ENCODE measurements around the gene TACC3. TPM values are rescaled to one million over a fixed set of nuclear protein-coding genes. Genes with fewer than 3 reads are reported as not detected.

Gene TACC3
- total RNA-seq, 1 experiment from 2014 or later: 156 TPM

DNA sequence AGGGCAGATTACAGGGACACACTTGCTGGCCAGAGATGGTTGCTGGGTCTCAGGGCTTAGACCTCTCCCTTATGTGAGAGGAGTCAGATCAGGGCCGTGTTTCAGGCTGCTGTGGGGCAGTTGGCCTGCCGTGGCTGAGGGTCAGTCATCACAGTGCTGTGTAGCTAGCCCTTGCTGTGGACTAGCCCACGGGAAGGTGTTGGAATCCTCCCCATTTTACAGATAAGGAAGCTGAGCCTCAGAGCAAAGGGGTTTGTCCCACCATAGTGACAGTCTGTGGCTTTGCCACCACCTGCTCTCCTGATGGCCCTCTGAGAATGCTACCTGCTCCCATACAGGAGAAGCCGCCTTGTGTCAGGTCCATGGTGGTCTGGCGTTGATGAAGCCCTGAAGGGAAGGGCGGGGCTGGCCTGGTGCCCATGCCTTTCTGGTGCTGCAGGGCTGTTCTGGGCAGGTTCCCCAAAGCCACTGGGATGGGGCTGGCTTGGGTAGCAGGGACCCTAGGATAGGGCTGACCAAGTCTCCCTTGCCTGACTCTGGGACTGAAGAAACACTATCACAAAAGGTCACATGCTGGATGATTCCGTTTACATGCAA, 34.8 kb upstream of the TACC3 start:
- Histone ChIP-seq H4K8ac (replicated peaks; ENCODE audit: insufficient read length, low read depth, low read length) (no peak overlapping the region), H2BK20ac (ENCODE audit: low read depth, low read length, poor library complexity, severe bottlenecking) (no peak overlapping the region), H3K79me2 (ENCODE audit: insufficient read depth, low read length) (no peaks in the 10 kb centered on the region), H4K20me1 (ENCODE audit: control insufficient read depth, insufficient read depth, insufficient read length) (no peaks in the 10 kb centered on the region), H3T11ph (ENCODE audit: low read length) (no peak overlapping the region), H3K23ac (ENCODE audit: insufficient read length, low read depth, low read length) (no peak overlapping the region), H3K23me2 (ENCODE audit: insufficient read length, low read depth, low read length, poor library complexity, severe bottlenecking) (peaks cover 2% of the 10 kb centered on the region), H3K27me3 (ENCODE audit: insufficient read depth, low read length) (peaks cover 7% of the 10 kb centered on the region; the same call in 1 of the 2 replicates), H2AK5ac (ENCODE audit: insufficient read length, low read length) (no peak overlapping the region), H3K9ac (ENCODE audit: extremely low read depth, insufficient read length, low read length) (no peak overlapping the region), H4K5ac (ENCODE audit: insufficient read length, low read depth, low read length) (no peak overlapping the region), H3K14ac (ENCODE audit: insufficient read depth, low read length) (no peak overlapping the region), H3K4me2 (ENCODE audit: insufficient read depth, insufficient read length, low read length) (no peak overlapping the region), H3K9me3 (ENCODE audit: control insufficient read depth, low read depth, low read length) (no peaks in the 10 kb centered on the region), H3K4ac (ENCODE audit: low read depth, low read length) (no peak overlapping the region), H4K91ac (ENCODE audit: insufficient read length, low read depth, low read length) (no peak overlapping the region), H3K56ac (ENCODE audit: insufficient read length, low read depth, low read length) (no peak overlapping the region), H3K79me1 (ENCODE audit: insufficient read depth, low read depth, low read length, poor library complexity, severe bottlenecking) (no peaks in the 10 kb centered on the region), H3K4me1 (ENCODE audit: insufficient read depth, low read length) (no peaks in the 10 kb centered on the region), H2BK12ac (ENCODE audit: insufficient read length, low read depth, low read length) (no peak overlapping the region), H2AFZ (ENCODE audit: low read length) (no peak overlapping the region), H3K27ac (ENCODE audit: insufficient read length, low read depth, low read length) (no peak overlapping the region), H2BK120ac (ENCODE audit: low read depth, low read length, poor library complexity, severe bottlenecking) (no peak overlapping the region), H2BK15ac (ENCODE audit: low read depth, low read length) (no peak overlapping the region), H3K18ac (ENCODE audit: insufficient read length, low read depth, low read length) (no peak overlapping the region), H2BK5ac (ENCODE audit: insufficient read length, low read length) (no peak overlapping the region)
- Mint-ChIP-seq H3K27ac (peak overlapping the region in 2 of 3 experiments; percentile 67 to 70; a peak in 2 of 7 replicates), H3K4me1 (peaks cover 16% of the 10 kb centered on the region in 2 experiments), H3K9me3 (peaks cover 2% of the 10 kb centered on the region in 2 experiments; a peak in 1 of 5 replicates), H3K36me3 (ENCODE audit: insufficient read depth in 1 of 3, low read depth in 3 of 3) (peaks cover 8 to 17% (median 12%) of the 10 kb centered on the region in 3 experiments; a peak in 6 of 7 replicates), H3K4me3 (peak overlapping the region in 1 of 2 experiments; percentile 35; a peak in 1 of 5 replicates), H3K27me3 (ENCODE audit: low read depth) (peaks cover 20% of the 10 kb centered on the region)
- no peak for TF ChIP-seq CTCF (conservative IDR thresholded peaks at IDR 0.05)
- no peak for DNase-seq
- WGBS (ENCODE audit: extremely low coverage, insufficient read length, low lambda C conversion rate): no CpG with 5 or more reads among the region's 7 CpGs
